A673 (cell line): ENCODE measurements around the gene CBX8. TPM values are rescaled to one million over a fixed set of nuclear protein-coding genes. Genes with fewer than 3 reads are reported as not detected.

ENCODE experiments used
- BruUV-seq: library from RNA; stranded (reverse); fragments of 400-500 nt; replicated peaks from 2 replicates; lab custom pipeline; 2021; lab: Mats Ljungman, UMichigan
- CTCF ChIA-PET: fragments of 300-600 bp; sonication (Branson Sonifier 250); formaldehyde crosslinking; loops from one replicate; lab custom pipeline; 2022; ENCODE audit warnings: antibody characterized with exemption; lab: Charles Lee
- POLR2A ChIA-PET: fragments of 300-600 bp; sonication (Branson Sonifier 250); formaldehyde crosslinking; loops from one replicate; lab custom pipeline; 2022; ENCODE audit warnings: antibody characterized with exemption; ENCODE audit not compliant: low non-redundant PET; lab: Charles Lee
- DNase-seq: peaks from one replicate; pipeline ENCODE4 v3.0.0-alpha.2; 2015; ENCODE audit warnings: low spot score
- H3K27ac ChIP-seq: fragments of 200-600 bp; sonication (generic); 2 replicates; pipeline ENCODE4 v1.5.1; 2016; ENCODE audit warnings: mixed run types, low read depth, mild to moderate bottlenecking, mixed read lengths, antibody characterized with exemption, low read length; ENCODE audit not compliant: poor library complexity, severe bottlenecking
- H3K27me3 ChIP-seq: fragments of 200-600 bp; sonication (generic); replicated peaks from 2 replicates; pipeline ENCODE4 v1.6.1; 2017; ENCODE audit warnings: mixed run types, low read depth, mild to moderate bottlenecking, mixed read lengths, antibody characterized with exemption, low read length; ENCODE audit not compliant: insufficient read depth, poor library complexity
- H3K36me3 ChIP-seq: fragments of 200-600 bp; sonication (generic); 2 replicates; pipeline ENCODE4 v1.6.1; 2016; ENCODE audit warnings: mixed run types, mild to moderate bottlenecking, mixed read lengths, antibody characterized with exemption, low read length; ENCODE audit not compliant: insufficient read depth, poor library complexity, severe bottlenecking
- H3K4me1 ChIP-seq: fragments of 200-600 bp; sonication (generic); 2 replicates; pipeline ENCODE4 v1.6.1; 2017; ENCODE audit warnings: mixed run types, mild to moderate bottlenecking, mixed read lengths, antibody characterized with exemption, low read length; ENCODE audit not compliant: insufficient read depth, poor library complexity, severe bottlenecking
- H3K4me3 ChIP-seq: fragments of 200-600 bp; sonication (generic); 2 replicates; pipeline ENCODE4 v1.5.1; 2016; ENCODE audit warnings: low read depth, mixed run types, mild to moderate bottlenecking, mixed read lengths, low read length; ENCODE audit not compliant: poor library complexity, severe bottlenecking
- H3K9me3 ChIP-seq: fragments of 200-600 bp; sonication (generic); 2 replicates; pipeline ENCODE4 v1.6.1; 2016; ENCODE audit warnings: mixed run types, low read depth, mild to moderate bottlenecking, mixed read lengths, antibody characterized with exemption, low read length; ENCODE audit not compliant: poor library complexity, severe bottlenecking
- CTCF ChIP-seq: fragments of 300-800, 200-600 bp; sonication (generic); conservative IDR thresholded peaks from 2 replicates; pipeline ENCODE4 v1.5.1; 2017; ENCODE audit warnings: low read depth, mild to moderate bottlenecking, antibody characterized with exemption, low read length, moderate library complexity, mixed read lengths
- EZH2 ChIP-seq: fragments of 200-600 bp; sonication (generic); IDR thresholded peaks from 2 replicates; pipeline ENCODE4 v1.6.1; 2017; ENCODE audit warnings: borderline replicate concordance, low read depth, mild to moderate bottlenecking, mixed read lengths, antibody characterized with exemption, low read length; ENCODE audit not compliant: poor library complexity, severe bottlenecking
- intact Hi-C: fragments of 100-400 bp; cut with micrococcal nuclease; formaldehyde crosslinking; loops from one replicate; pipeline ENCODE4 v1.10.0; 2022; ENCODE audit not compliant: unreplicated experiment
- total RNA-seq: library from RNA; stranded (reverse); gene quantifications from 2 replicates; pipeline ENCODE4 v1.2.3, GENCODE V29; 2021

Gene CBX8
- total RNA-seq, 1 experiment from 2014 or later = 27.0 TPM

- intact Hi-C loops = no loop called here
- ChIA-PET POLR2A (no interaction called here), CTCF (no interaction called here)
- TF ChIP-seq EZH2 (no peak), CTCF (no peak)
- no peak overlapping the region for H3K4me3 ChIP-seq
- no peaks in the 10 kb centered on the region for H3K27me3 ChIP-seq
- H3K36me3 ChIP-seq = no peaks in the 10 kb centered on the region
- peaks cover 26% of the 10 kb centered on the region for H3K4me1 ChIP-seq
- H3K9me3 ChIP-seq = no peaks in the 10 kb centered on the region
- no peak for DNase-seq
- H3K27ac ChIP-seq = no peak overlapping the region
- no TSS peak for BruUV-seq
These were observed 25.8 kb upstream of the CBX8 start for GRCh38 chr17:79822583-79823124.

- H3K9me3 ChIP-seq = no peaks in the 10 kb centered on the region
- no peaks in the 10 kb centered on the region for H3K27me3 ChIP-seq
- no peak for DNase-seq
- ChIA-PET POLR2A (no interaction called here), CTCF (no interaction called here)
- no peak overlapping the region for H3K27ac ChIP-seq
- intact Hi-C loops = no loop called here
- H3K4me1 ChIP-seq = peaks cover 14% of the 10 kb centered on the region
- H3K36me3 ChIP-seq = no peaks in the 10 kb centered on the region
- no peak overlapping the region for H3K4me3 ChIP-seq
- BruUV-seq = no TSS peak
- no peak for TF ChIP-seq CTCF
- no peak for TF ChIP-seq EZH2
These were observed 24.6 kb upstream of the CBX8 start for GRCh38 chr17:79821331-79822095.

- intact Hi-C loops = no loop called here
- DNase-seq = no peak
- BruUV-seq = no TSS peak
- Histone ChIP-seq H3K27me3 (no peaks in the 10 kb centered on the region), H3K4me1 (peaks cover 8% of the 10 kb centered on the region), H3K36me3 (no peaks in the 10 kb centered on the region), H3K9me3 (no peaks in the 10 kb centered on the region), H3K4me3 (no peak overlapping the region), H3K27ac (no peak overlapping the region)
- ChIA-PET CTCF (no interaction called here), POLR2A (no interaction called here)
- TF ChIP-seq CTCF = no peak
- TF ChIP-seq EZH2 = no peak
These were observed 24.1 kb upstream of the CBX8 start for GRCh38 chr17:79820959-79821330.
